ENCODE measurements around the gene SLFN12.

DNA sequence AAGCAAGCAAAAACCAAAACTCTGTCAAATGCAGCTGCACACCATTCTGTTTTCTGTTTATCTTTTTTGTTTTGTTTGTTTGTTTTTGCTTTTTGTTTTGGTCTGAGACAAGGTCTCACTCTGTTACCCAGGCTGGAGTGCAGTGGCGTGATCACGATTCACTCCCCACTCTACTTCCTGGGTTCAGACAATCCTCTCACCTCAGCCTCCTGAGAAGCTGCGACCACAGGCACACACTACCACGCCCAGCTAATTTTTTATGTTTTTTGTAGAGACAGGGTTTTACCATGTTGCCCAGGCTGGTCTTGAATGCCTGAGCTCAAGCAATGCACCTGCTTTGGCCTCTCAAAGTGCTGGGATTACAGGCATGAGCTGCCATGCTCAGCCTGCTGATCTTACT lies 35.5 kb upstream of the SLFN12 start:
- TF ChIP-seq, protein P1, sequence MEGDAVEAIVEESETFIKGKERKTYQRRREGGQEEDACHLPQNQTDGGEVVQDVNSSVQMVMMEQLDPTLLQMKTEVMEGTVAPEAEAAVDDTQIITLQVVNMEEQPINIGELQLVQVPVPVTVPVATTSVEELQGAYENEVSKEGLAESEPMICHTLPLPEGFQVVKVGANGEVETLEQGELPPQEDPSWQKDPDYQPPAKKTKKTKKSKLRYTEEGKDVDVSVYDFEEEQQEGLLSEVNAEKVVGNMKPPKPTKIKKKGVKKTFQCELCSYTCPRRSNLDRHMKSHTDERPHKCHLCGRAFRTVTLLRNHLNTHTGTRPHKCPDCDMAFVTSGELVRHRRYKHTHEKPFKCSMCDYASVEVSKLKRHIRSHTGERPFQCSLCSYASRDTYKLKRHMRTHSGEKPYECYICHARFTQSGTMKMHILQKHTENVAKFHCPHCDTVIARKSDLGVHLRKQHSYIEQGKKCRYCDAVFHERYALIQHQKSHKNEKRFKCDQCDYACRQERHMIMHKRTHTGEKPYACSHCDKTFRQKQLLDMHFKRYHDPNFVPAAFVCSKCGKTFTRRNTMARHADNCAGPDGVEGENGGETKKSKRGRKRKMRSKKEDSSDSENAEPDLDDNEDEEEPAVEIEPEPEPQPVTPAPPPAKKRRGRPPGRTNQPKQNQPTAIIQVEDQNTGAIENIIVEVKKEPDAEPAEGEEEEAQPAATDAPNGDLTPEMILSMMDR (conservative IDR thresholded peaks at IDR 0.05; ENCODE audit: low read depth, low read length) = no peak
- no peak for TF ChIP-seq EZH2 (IDR thresholded peaks at IDR 0.05; ENCODE audit: low read length, unreplicated experiment)
